Uterus (tissue), 2 donors: ENCODE data around the gene TBX3.

ENCODE experiments used
- CTCF ChIP-seq, 4 experiments: fragments of 200-600 bp in 2 of 4; fragments of 450-650 bp in 2 of 4; sonication (generic) in 2 of 4; IDR thresholded peaks; one replicate each; pipeline ENCODE4 v1.5.1; 2016 to 2019; ENCODE audit warnings: antibody characterized with exemption in 4 of 4, mild to moderate bottlenecking in 2 of 4, moderate library complexity in 1 of 4
- POLR2A ChIP-seq, 2 donors: fragments of 450-650 bp; IDR thresholded peaks; one replicate each; pipeline ENCODE4 v1.6.1; 2016; ENCODE audit warnings: antibody characterized with exemption in 2 of 2, mild to moderate bottlenecking in 1 of 2, moderate library complexity in 1 of 2

- TF ChIP-seq CTCF (IDR thresholded peaks at IDR 0.05) (no peak), POLR2A (IDR thresholded peaks at IDR 0.05) (no peak)
These were observed 5.4 kb upstream of the TBX3 start for GRCh38 chr12:114689075-114689994.
